PC-3 (cell line): ENCODE data around the gene MUC3A.

ENCODE experiments used
- EZH2 ChIP-seq: fragments of 300-600 bp; sonication (generic); IDR thresholded peaks from one replicate; pipeline ENCODE4 v1.6.1; 2017; ENCODE audit warnings: antibody characterized with exemption, mild to moderate bottlenecking, low read length; ENCODE audit not compliant: unreplicated experiment
- TF ChIP-seq, protein P1 (sequence below): fragments of 300-600 bp; sonication (generic); conservative IDR thresholded peaks from 2 replicates; pipeline ENCODE4 v1.5.1; 2017; ENCODE audit warnings: antibody characterized with exemption, low read depth, mild to moderate bottlenecking, low read length

- TF ChIP-seq, protein P1, sequence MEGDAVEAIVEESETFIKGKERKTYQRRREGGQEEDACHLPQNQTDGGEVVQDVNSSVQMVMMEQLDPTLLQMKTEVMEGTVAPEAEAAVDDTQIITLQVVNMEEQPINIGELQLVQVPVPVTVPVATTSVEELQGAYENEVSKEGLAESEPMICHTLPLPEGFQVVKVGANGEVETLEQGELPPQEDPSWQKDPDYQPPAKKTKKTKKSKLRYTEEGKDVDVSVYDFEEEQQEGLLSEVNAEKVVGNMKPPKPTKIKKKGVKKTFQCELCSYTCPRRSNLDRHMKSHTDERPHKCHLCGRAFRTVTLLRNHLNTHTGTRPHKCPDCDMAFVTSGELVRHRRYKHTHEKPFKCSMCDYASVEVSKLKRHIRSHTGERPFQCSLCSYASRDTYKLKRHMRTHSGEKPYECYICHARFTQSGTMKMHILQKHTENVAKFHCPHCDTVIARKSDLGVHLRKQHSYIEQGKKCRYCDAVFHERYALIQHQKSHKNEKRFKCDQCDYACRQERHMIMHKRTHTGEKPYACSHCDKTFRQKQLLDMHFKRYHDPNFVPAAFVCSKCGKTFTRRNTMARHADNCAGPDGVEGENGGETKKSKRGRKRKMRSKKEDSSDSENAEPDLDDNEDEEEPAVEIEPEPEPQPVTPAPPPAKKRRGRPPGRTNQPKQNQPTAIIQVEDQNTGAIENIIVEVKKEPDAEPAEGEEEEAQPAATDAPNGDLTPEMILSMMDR, result no peak
- TF ChIP-seq EZH2, result no peak
Observed at GRCh38 chr7:101012931-101013330, 63.6 kb downstream of the MUC3A start.
